SK-N-SH (cell line): ENCODE results near the gene TIMP2. TPM values are rescaled to one million over a fixed set of nuclear protein-coding genes. Genes with fewer than 3 reads are reported as not detected.
A peak's percentile ranks its signal among the peaks of the same experiment; 100 is the strongest.

Experiments used
- CTCF ChIA-PET: fragments of 300-600, 350-600 bp; formaldehyde crosslinking; extraction: SDS; loops from one replicate; lab custom pipeline; 2021; lab: Yijun Ruan, JAX
- POLR2A ChIA-PET: fragments of 350-600 bp; sonication (Branson Sonifier 250); formaldehyde crosslinking; extraction: SDS; loops from one replicate; lab custom pipeline; 2020; ENCODE audit warnings: antibody characterized with exemption, inconsistent platforms; lab: Yijun Ruan, JAX
- DNase-seq: peaks from one replicate; pipeline ENCODE4 v3.0.0; 2012
- H2AFZ ChIP-seq: fragments of 200-600 bp; sonication (generic); 2 replicates; pipeline ENCODE4 v1.8.1; 2016; ENCODE audit warnings: antibody characterized with exemption, mild to moderate bottlenecking, low read depth
- H3F3A ChIP-seq: fragments of 200-600 bp; sonication (generic); replicated peaks from 2 replicates; pipeline ENCODE3; 2016; ENCODE audit warnings: antibody characterized with exemption, mild to moderate bottlenecking; ENCODE audit not compliant: insufficient read depth
- H3K27ac ChIP-seq, 2 experiments: fragments of 200-500 bp in 1 of 2; fragments of 200-600 bp in 1 of 2; sonication (Bioruptor generic) in 1 of 2; sonication (generic), shearing (Covaris generic) in 1 of 2; 2 replicates each; pipeline versions ENCODE4 v1.5.1 to v1.6.1; 2014 to 2016; ENCODE audit warnings: low read depth in 2 of 2, inconsistent platforms in 1 of 2, low read length in 1 of 2, mild to moderate bottlenecking in 1 of 2, mixed read lengths in 1 of 2
- H3K27me3 ChIP-seq: fragments of 200-600 bp; sonication (generic), shearing (Covaris generic); 2 replicates; pipeline ENCODE4 v1.6.1; 2016; ENCODE audit warnings: mixed run types; ENCODE audit not compliant: insufficient read depth
- H3K36me3 ChIP-seq, 2 experiments: fragments of 200-500 bp in 1 of 2; fragments of 200-600 bp in 1 of 2; sonication (Bioruptor generic) in 1 of 2; sonication (generic) in 1 of 2; replicated peaks in 1 of 2; 2 replicates each; pipeline versions ENCODE3 to v1.5.1; 2014 to 2016; ENCODE audit warnings: low read length in 1 of 2, mild to moderate bottlenecking in 1 of 2; ENCODE audit not compliant: insufficient read depth in 2 of 2, control insufficient read depth in 1 of 2
- H3K4me1 ChIP-seq, 2 experiments: fragments of 200-500 bp in 1 of 2; fragments of 200-600 bp in 1 of 2; sonication (Bioruptor generic) in 1 of 2; sonication (generic), shearing (Covaris generic) in 1 of 2; 2 replicates each; pipeline versions ENCODE4 v1.5.1 to v1.6.1; 2014 to 2016; ENCODE audit warnings: low read depth in 1 of 2, low read length in 1 of 2, mixed run types in 1 of 2; ENCODE audit not compliant: insufficient read depth in 2 of 2, control insufficient read depth in 1 of 2
- H3K4me2 ChIP-seq: fragments of 200-600 bp; sonication (generic), shearing (Covaris generic); 2 replicates; pipeline ENCODE4 v1.6.1; 2017; ENCODE audit warnings: mixed run types
- H3K4me3 ChIP-seq, 2 experiments: fragments of 200-500 bp in 1 of 2; fragments of 200-600 bp in 1 of 2; sonication (Bioruptor generic) in 1 of 2; sonication (generic), shearing (Covaris generic) in 1 of 2; 2 replicates each; pipeline versions ENCODE4 v1.5.1 to v1.8.1; 2014 to 2016; ENCODE audit warnings: low read depth in 2 of 2, inconsistent platforms in 1 of 2, low read length in 1 of 2, mild to moderate bottlenecking in 1 of 2, mixed read lengths in 1 of 2, moderate library complexity in 1 of 2
- H3K79me2 ChIP-seq: fragments of 200-600 bp; sonication (generic); 2 replicates; pipeline ENCODE4 v1.8.1; 2017; ENCODE audit warnings: mild to moderate bottlenecking; ENCODE audit not compliant: insufficient read depth
- H3K9ac ChIP-seq: fragments of 200-600 bp; sonication (generic); 2 replicates; pipeline ENCODE4 v1.6.1; 2017; ENCODE audit warnings: mixed run types
- H3K9me2 ChIP-seq: fragments of 200-600 bp; sonication (generic); 2 replicates; pipeline ENCODE4 v1.6.1; 2017; ENCODE audit warnings: mixed run types
- H3K9me3 ChIP-seq: fragments of 200-600 bp; sonication (generic); 2 replicates; pipeline ENCODE4 v1.6.1; 2017; ENCODE audit warnings: mixed run types, mild to moderate bottlenecking, moderate library complexity
- H4K20me1 ChIP-seq: fragments of 200-600 bp; sonication (generic); 2 replicates; pipeline ENCODE4 v1.6.1; 2017; ENCODE audit warnings: mild to moderate bottlenecking, mixed run types; ENCODE audit not compliant: insufficient read depth
- CHD2 ChIP-seq: fragments of 150-350 bp; IDR thresholded peaks from 2 replicates; pipeline ENCODE4 v1.6.1; 2018; ENCODE audit warnings: low read length; ENCODE audit not compliant: partially characterized antibody
- EP300 ChIP-seq, 2 experiments: IDR thresholded peaks; 2 replicates each; pipeline versions ENCODE4 v1.4.0 to v1.6.1; 2012; ENCODE audit warnings: borderline replicate concordance in 1 of 2, low read depth in 1 of 2, low read length in 1 of 2
- FOSL2 ChIP-seq: IDR thresholded peaks from 2 replicates; pipeline ENCODE4 v1.4.0; 2012; ENCODE audit warnings: low read depth, mild to moderate bottlenecking, moderate library complexity, borderline replicate concordance
- FOXJ3 ChIP-seq: sonication (generic); formaldehyde crosslinking; IDR thresholded peaks from 2 replicates; pipeline ENCODE4 v1.5.1; 2020; ENCODE audit warnings: mild to moderate bottlenecking, missing genetic modification reagents
- GATA2 ChIP-seq: sonication (generic); formaldehyde crosslinking; IDR thresholded peaks from 2 replicates; pipeline ENCODE4 v1.5.0; 2020; ENCODE audit warnings: mild to moderate bottlenecking, missing genetic modification reagents
- MEF2A ChIP-seq: IDR thresholded peaks from 2 replicates; pipeline ENCODE4 v1.4.0; 2012; ENCODE audit warnings: low read depth, borderline replicate concordance
- NFIC ChIP-seq: IDR thresholded peaks from 2 replicates; pipeline ENCODE4 v1.4.0; 2012; ENCODE audit warnings: borderline replicate concordance
- NRF1 ChIP-seq: IDR thresholded peaks from 2 replicates; pipeline ENCODE4 v1.6.1; 2012; ENCODE audit warnings: low read depth, mild to moderate bottlenecking, low read length
- RAD21 ChIP-seq: IDR thresholded peaks from 2 replicates; pipeline ENCODE4 v1.6.1; 2012; ENCODE audit warnings: mild to moderate bottlenecking, low read length
- REST ChIP-seq: IDR thresholded peaks from 2 replicates; pipeline ENCODE4 v1.6.1; 2012; ENCODE audit warnings: mild to moderate bottlenecking, low read depth, low read length, moderate library complexity
- SIN3A ChIP-seq: IDR thresholded peaks from 2 replicates; pipeline ENCODE4 v1.6.1; 2012; ENCODE audit warnings: low read depth, mild to moderate bottlenecking, low read length, moderate library complexity, borderline replicate concordance
- TCF12 ChIP-seq: IDR thresholded peaks from 2 replicates; pipeline ENCODE4 v1.4.0; 2012
- USF1 ChIP-seq: IDR thresholded peaks from 2 replicates; pipeline ENCODE4 v1.4.0; 2012; ENCODE audit warnings: low read depth, borderline replicate concordance
- WGBS: methylation state at CpG from one replicate; pipeline ENCODE4 v1.1.6; 2017; ENCODE audit warnings: low lambda C conversion rate; 5-methylcytosine and 5-hydroxymethylcytosine counted together
- polyA plus RNA-seq, 3 experiments: library from polyadenylated mRNA; depleted of rRNA; stranded (reverse); fragments of >200 nt; gene quantifications; 2 replicates each; pipeline ENCODE4 v1.2.3, GENCODE V29; 2012
- TF ChIP-seq, protein P1 (sequence below): fragments of 150-350 bp; IDR thresholded peaks from 2 replicates; pipeline ENCODE4 v1.6.1; 2017; ENCODE audit warnings: antibody characterized with exemption, low read length, low read depth, borderline replicate concordance
- TF ChIP-seq, protein P2 (sequence below): IDR thresholded peaks from 2 replicates; pipeline ENCODE4; 2012

Gene TIMP2
- polyA plus RNA-seq, 1 of the 3 experiments (the other 2 are of a cell fraction), result 441 TPM

GRCh38 chr17:78958641-78959127, 33.5 kb upstream of the TIMP2 start:
- POLR2A ChIA-PET, result no interaction called here
- Histone ChIP-seq H3K27ac (no peak overlapping the region; a peak in 1 of 4 replicates), H3K4me3 (no peak overlapping the region), H2AFZ (peak overlapping the region; percentile 90; the same call in 1 of the 2 replicates), H3K27me3 (no peaks in the 10 kb centered on the region), H3K9ac (peak overlapping the region; percentile 40; the same call in 1 of the 2 replicates), H3K9me2 (no peaks in the 10 kb centered on the region), H3K79me2 (no peaks in the 10 kb centered on the region), H3K9me3 (no peaks in the 10 kb centered on the region), H4K20me1 (no peaks in the 10 kb centered on the region), H3F3A (peaks cover 4% of the 10 kb centered on the region), H3K4me2 (no peak overlapping the region), H3K4me1 (peaks cover 8 to 16% of the 10 kb centered on the region in 2 experiments; a peak in 2 of 4 replicates), H3K36me3 (no peaks in the 10 kb centered on the region)
- TF ChIP-seq RAD21 (no peak), MEF2A (no peak), CHD2 (no peak), SIN3A (no peak), NRF1 (no peak), NFIC (no peak), REST (no peak), FOSL2 (peak; percentile 18; the same call in 1 of the 2 replicates), GATA2 (CRISPR knock-in tag) (peak; percentile 35; the same call in 1 of the 2 replicates)
- TF ChIP-seq, protein P1, sequence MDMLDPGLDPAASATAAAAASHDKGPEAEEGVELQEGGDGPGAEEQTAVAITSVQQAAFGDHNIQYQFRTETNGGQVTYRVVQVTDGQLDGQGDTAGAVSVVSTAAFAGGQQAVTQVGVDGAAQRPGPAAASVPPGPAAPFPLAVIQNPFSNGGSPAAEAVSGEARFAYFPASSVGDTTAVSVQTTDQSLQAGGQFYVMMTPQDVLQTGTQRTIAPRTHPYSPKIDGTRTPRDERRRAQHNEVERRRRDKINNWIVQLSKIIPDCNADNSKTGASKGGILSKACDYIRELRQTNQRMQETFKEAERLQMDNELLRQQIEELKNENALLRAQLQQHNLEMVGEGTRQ, result no peak
- WGBS, result 80% methylated on average over 6 of the region's 7 CpGs
- no peak for DNase-seq
- CTCF ChIA-PET, result interaction anchor here (1.1 to 26.0 kb wide), 3 partner anchors 17 to 98 kb away, joined by 3 to 458 read pairs (median 194); partner anchors contain the start of gene LGALS3BP

- WGBS, result 64% methylated on average over 12 of the region's 12 CpGs
- Histone ChIP-seq H3K27me3 (no peaks in the 10 kb centered on the region), H3K9me3 (no peaks in the 10 kb centered on the region), H3K27ac (no peak overlapping the region), H3K9ac (no peak overlapping the region), H3K4me3 (no peak overlapping the region), H3K4me2 (no peak overlapping the region; the same call in 1 of the 2 replicates), H2AFZ (no peak overlapping the region), H3K36me3 (no peaks in the 10 kb centered on the region), H3F3A (peaks cover 4% of the 10 kb centered on the region), H3K79me2 (no peaks in the 10 kb centered on the region), H3K9me2 (no peaks in the 10 kb centered on the region), H4K20me1 (no peaks in the 10 kb centered on the region), H3K4me1 (peaks cover 8 to 15% of the 10 kb centered on the region in 2 experiments; a peak in 2 of 4 replicates)
- TF ChIP-seq CHD2, result no peak
- TF ChIP-seq FOSL2, result peak; percentile 22; the same call in 1 of the 2 replicates
- TF ChIP-seq TCF12, result peak; percentile 26; the same call in 1 of the 2 replicates
- TF ChIP-seq, protein P2, sequence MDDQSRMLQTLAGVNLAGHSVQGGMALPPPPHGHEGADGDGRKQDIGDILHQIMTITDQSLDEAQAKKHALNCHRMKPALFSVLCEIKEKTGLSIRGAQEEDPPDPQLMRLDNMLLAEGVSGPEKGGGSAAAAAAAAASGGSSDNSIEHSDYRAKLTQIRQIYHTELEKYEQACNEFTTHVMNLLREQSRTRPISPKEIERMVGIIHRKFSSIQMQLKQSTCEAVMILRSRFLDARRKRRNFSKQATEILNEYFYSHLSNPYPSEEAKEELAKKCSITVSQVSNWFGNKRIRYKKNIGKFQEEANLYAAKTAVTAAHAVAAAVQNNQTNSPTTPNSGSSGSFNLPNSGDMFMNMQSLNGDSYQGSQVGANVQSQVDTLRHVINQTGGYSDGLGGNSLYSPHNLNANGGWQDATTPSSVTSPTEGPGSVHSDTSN, result peak; percentile 15; the same call in 1 of the 2 replicates
- TF ChIP-seq USF1, result no peak
- TF ChIP-seq NFIC, result peak; percentile 50
- TF ChIP-seq EP300 (IDR thresholded peaks at IDR 0.05; ENCODE audit: borderline replicate concordance in 1 of 2, low read depth in 1 of 2, low read length in 1 of 2), result 0 out of 4 replicates have a peak, but pooled peaks of 1 of the 2 experiments have one; percentile 15
- TF ChIP-seq FOXJ3, result no peak
- CTCF ChIA-PET, result interaction anchor here (0.8 to 26.0 kb wide), 5 partner anchors 19 to 96 kb away, joined by 3 to 458 read pairs (median 4); partner anchors contain the start of gene LGALS3BP
- POLR2A ChIA-PET, result no interaction called here
- no peak for DNase-seq
Observed at GRCh38 chr17:78957128-78957527, 31.9 kb upstream of the TIMP2 start.
